ENCODE measurements around the gene ALDH3B2. TPM values are rescaled to one million over a fixed set of nuclear protein-coding genes. Genes with fewer than 3 reads are reported as not detected.
"Not testable (repeated sequence)": the region's sequence is repeated elsewhere in the genome, so short reads cannot be mapped to it uniquely, and the experiment has no call there.

The ALDH3B2 gene
- total RNA-seq, 4 donors from 2014 or later: not detected

- Histone ChIP-seq H3K27me3 (no peaks in the 10 kb centered on the region), H3K36me3 (peaks cover 0 to 8% (median 0%) of the 10 kb centered on the region in 3 donors), H3K9me3 (no peaks in the 10 kb centered on the region), H3K4me3 (peak overlapping the region; percentile 34 to 87 (median 72)), H3K4me1 (peaks cover 0 to 23% (median 10%) of the 10 kb centered on the region in 4 donors), H3K27ac (peak overlapping the region; percentile 85 to 97 (median 96))
- TF ChIP-seq POLR2A (IDR thresholded peaks at IDR 0.05) (no peak), EP300 (IDR thresholded peaks at IDR 0.05) (no peak), CTCF (IDR thresholded peaks at IDR 0.05) (no peak)
- 38 to 53% methylated on average over 9 to 22 of the region's 25 CpGs for WGBS, 2 donors
- DNase-seq (ENCODE audit: low spot score in 2 of 2): no peak
Observed at GRCh38 chr11:67628710-67629385, 45.6 kb downstream of the ALDH3B2 start.

- Histone ChIP-seq H3K36me3 (peaks cover 0 to 8% (median 0%) of the 10 kb centered on the region in 3 donors), H3K4me1 (peaks cover 0 to 23% (median 10%) of the 10 kb centered on the region in 4 donors), H3K4me3 (no peak overlapping the region), H3K27ac (peak overlapping the region in 1 of 4 donors; percentile 97), H3K9me3 (no peaks in the 10 kb centered on the region), H3K27me3 (no peaks in the 10 kb centered on the region)
- WGBS, 2 donors: 82 to 90% methylated on average over 12 to 13 of the region's 15 CpGs
- DNase-seq (ENCODE audit: low spot score in 2 of 2): no peak
- TF ChIP-seq POLR2A (IDR thresholded peaks at IDR 0.05) (no peak), EP300 (IDR thresholded peaks at IDR 0.05) (no peak)
Observed at GRCh38 chr11:67627812-67628624, 46.4 kb downstream of the ALDH3B2 start.

- Histone ChIP-seq H3K4me3 (no peak overlapping the region), H3K4me1 (peaks cover 0 to 23% (median 10%) of the 10 kb centered on the region in 4 donors), H3K9me3 (no peaks in the 10 kb centered on the region), H3K36me3 (peaks cover 0 to 8% (median 0%) of the 10 kb centered on the region in 3 donors), H3K27ac (no peak overlapping the region), H3K27me3 (no peaks in the 10 kb centered on the region)
- TF ChIP-seq CTCF (IDR thresholded peaks at IDR 0.05) (no peak), POLR2A (IDR thresholded peaks at IDR 0.05) (no peak), EP300 (IDR thresholded peaks at IDR 0.05) (no peak)
- DNase-seq (ENCODE audit: low spot score in 2 of 2): no peak
- WGBS, 2 donors: 88 to 93% methylated on average over 5 to 6 of the region's 6 CpGs
Observed at GRCh38 chr11:67627441-67627811, 47.0 kb downstream of the ALDH3B2 start.

GRCh38 chr11:67626970-67627369 lies 47.5 kb downstream of the ALDH3B2 start:
- TF ChIP-seq CTCF (IDR thresholded peaks at IDR 0.05) (no peak), EP300 (IDR thresholded peaks at IDR 0.05) (no peak), POLR2A (IDR thresholded peaks at IDR 0.05) (no peak)
- Histone ChIP-seq H3K27ac (no peak overlapping the region), H3K36me3 (peaks cover 0 to 8% (median 0%) of the 10 kb centered on the region in 3 donors), H3K4me1 (peaks cover 0 to 23% (median 10%) of the 10 kb centered on the region in 4 donors), H3K27me3 (no peaks in the 10 kb centered on the region), H3K4me3 (no peak overlapping the region), H3K9me3 (no peaks in the 10 kb centered on the region)
- WGBS, 2 donors: 88 to 90% methylated on average over 10 of the region's 10 CpGs
- DNase-seq (ENCODE audit: low spot score in 2 of 2): no peak

GRCh38 chr11:67626131-67626833 lies 48.1 kb downstream of the ALDH3B2 start:
- not testable (repeated sequence) for H3K27ac ChIP-seq; H3K4me3 ChIP-seq; H3K36me3 ChIP-seq; DNase-seq (ENCODE audit: low spot score in 2 of 2); H3K9me3 ChIP-seq; H3K27me3 ChIP-seq
- H3K4me1 ChIP-seq: peaks cover 0 to 20% (median 10%) of the 10 kb centered on the region in 4 donors
- WGBS, 2 donors: 80 to 84% methylated on average over 10 of the region's 10 CpGs

- not testable (repeated sequence) for H3K4me3 ChIP-seq; H3K36me3 ChIP-seq; H3K9me3 ChIP-seq; H3K27me3 ChIP-seq; DNase-seq (ENCODE audit: low spot score in 2 of 2); H3K4me1 ChIP-seq; H3K27ac ChIP-seq
- WGBS, 2 donors: 86% methylated on average over 1 of the region's 1 CpG
Observed at GRCh38 chr11:67623795-67624194, 50.6 kb downstream of the ALDH3B2 start.

GRCh38 chr11:67622905-67623304 lies 51.5 kb downstream of the ALDH3B2 start:
- not testable (repeated sequence) for H3K27me3 ChIP-seq; H3K4me1 ChIP-seq; H3K4me3 ChIP-seq; DNase-seq (ENCODE audit: low spot score in 2 of 2); H3K27ac ChIP-seq; H3K36me3 ChIP-seq; H3K9me3 ChIP-seq
- 59 to 71% methylated on average over 6 to 7 of the region's 7 CpGs for WGBS, 2 donors

GRCh38 chr11:67621928-67622327 lies 52.5 kb downstream of the ALDH3B2 start:
- not testable (repeated sequence) for H3K27ac ChIP-seq; H3K4me1 ChIP-seq; H3K4me3 ChIP-seq; H3K36me3 ChIP-seq; H3K27me3 ChIP-seq; DNase-seq (ENCODE audit: low spot score in 2 of 2); H3K9me3 ChIP-seq
- 53 to 64% methylated on average over 3 of the region's 3 CpGs for WGBS, 2 donors

GRCh38 chr11:67620621-67621020 lies 53.8 kb downstream of the ALDH3B2 start:
- not testable (repeated sequence) for H3K36me3 ChIP-seq; H3K27ac ChIP-seq; H3K4me3 ChIP-seq; DNase-seq (ENCODE audit: low spot score in 2 of 2); H3K27me3 ChIP-seq; H3K9me3 ChIP-seq; H3K4me1 ChIP-seq
- 77 to 80% methylated on average over 13 of the region's 13 CpGs for WGBS, 2 donors

Measured in tibial nerve (tissue), 4 donors.